ENCODE measurements around the gene AMDHD1.

Gene AMDHD1

GRCh38 chr12:95978774-95979173, 35.6 kb downstream of the AMDHD1 start:
- no peak for DNase-seq (ENCODE audit: low read depth, low spot score)
- in situ Hi-C loops (cut with HindIII; ENCODE audit: low sequenced_read_pairs), result no loop called here
- H3K4me3 ChIP-seq (ENCODE audit: low read depth, low read length), result no peak overlapping the region
- TF ChIP-seq, protein P1, sequence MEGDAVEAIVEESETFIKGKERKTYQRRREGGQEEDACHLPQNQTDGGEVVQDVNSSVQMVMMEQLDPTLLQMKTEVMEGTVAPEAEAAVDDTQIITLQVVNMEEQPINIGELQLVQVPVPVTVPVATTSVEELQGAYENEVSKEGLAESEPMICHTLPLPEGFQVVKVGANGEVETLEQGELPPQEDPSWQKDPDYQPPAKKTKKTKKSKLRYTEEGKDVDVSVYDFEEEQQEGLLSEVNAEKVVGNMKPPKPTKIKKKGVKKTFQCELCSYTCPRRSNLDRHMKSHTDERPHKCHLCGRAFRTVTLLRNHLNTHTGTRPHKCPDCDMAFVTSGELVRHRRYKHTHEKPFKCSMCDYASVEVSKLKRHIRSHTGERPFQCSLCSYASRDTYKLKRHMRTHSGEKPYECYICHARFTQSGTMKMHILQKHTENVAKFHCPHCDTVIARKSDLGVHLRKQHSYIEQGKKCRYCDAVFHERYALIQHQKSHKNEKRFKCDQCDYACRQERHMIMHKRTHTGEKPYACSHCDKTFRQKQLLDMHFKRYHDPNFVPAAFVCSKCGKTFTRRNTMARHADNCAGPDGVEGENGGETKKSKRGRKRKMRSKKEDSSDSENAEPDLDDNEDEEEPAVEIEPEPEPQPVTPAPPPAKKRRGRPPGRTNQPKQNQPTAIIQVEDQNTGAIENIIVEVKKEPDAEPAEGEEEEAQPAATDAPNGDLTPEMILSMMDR (IDR thresholded peaks at IDR 0.05; ENCODE audit: low read depth, low read length), result no peak

DNA sequence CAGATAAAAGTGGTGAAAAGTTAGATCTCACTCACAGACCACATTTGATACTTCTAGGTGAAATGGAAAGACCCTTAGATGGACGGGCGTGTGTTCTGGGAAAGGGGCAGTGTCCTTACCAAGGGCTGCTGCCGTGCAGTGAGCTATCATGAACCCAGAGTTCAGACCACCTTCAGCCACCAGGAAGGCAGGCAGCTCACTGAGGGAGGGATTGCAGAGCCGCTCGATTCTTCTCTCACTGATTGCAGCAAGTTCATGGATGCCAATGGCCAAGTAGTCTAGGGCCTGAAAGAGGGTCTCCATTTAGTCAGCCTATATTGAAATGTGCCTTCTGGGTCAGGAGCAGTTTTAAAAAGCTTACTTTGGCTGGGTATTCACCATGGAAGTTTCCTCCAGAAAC, 37.3 kb downstream of the AMDHD1 start:
- in situ Hi-C loops (cut with HindIII; ENCODE audit: low sequenced_read_pairs), result no loop called here
- TF ChIP-seq, protein P1 (IDR thresholded peaks at IDR 0.05; ENCODE audit: low read depth, low read length), result no peak
- no peak overlapping the region for H3K4me3 ChIP-seq (ENCODE audit: low read depth, low read length)
- no peak for DNase-seq (ENCODE audit: low read depth, low spot score)

GRCh38 chr12:95982602-95983001, 39.5 kb downstream of the AMDHD1 start:
- TF ChIP-seq, protein P1 (IDR thresholded peaks at IDR 0.05; ENCODE audit: low read depth, low read length), result no peak
- no peak for DNase-seq (ENCODE audit: low read depth, low spot score)
- in situ Hi-C loops (cut with HindIII; ENCODE audit: low sequenced_read_pairs), result no loop called here
- H3K4me3 ChIP-seq (ENCODE audit: low read depth, low read length), result no peak overlapping the region

- in situ Hi-C loops (cut with HindIII; ENCODE audit: low sequenced_read_pairs), result no loop called here
- TF ChIP-seq, protein P1 (IDR thresholded peaks at IDR 0.05; ENCODE audit: low read depth, low read length), result no peak
- no peak overlapping the region for H3K4me3 ChIP-seq (ENCODE audit: low read depth, low read length)
- DNase-seq (ENCODE audit: low read depth, low spot score), result no peak
Measured at GRCh38 chr12:95984682-95985081, 41.6 kb downstream of the AMDHD1 start.

GRCh38 chr12:95986635-95987570, 43.8 kb downstream of the AMDHD1 start:
- DNase-seq (ENCODE audit: low read depth, low spot score), result no peak
- TF ChIP-seq, protein P1 (IDR thresholded peaks at IDR 0.05; ENCODE audit: low read depth, low read length), result no peak
- in situ Hi-C loops (cut with HindIII; ENCODE audit: low sequenced_read_pairs), result no loop called here
- H3K4me3 ChIP-seq (ENCODE audit: low read depth, low read length), result no peak overlapping the region

GRCh38 chr12:95988506-95989275, 45.6 kb downstream of the AMDHD1 start:
- no peak overlapping the region for H3K4me3 ChIP-seq (ENCODE audit: low read depth, low read length)
- in situ Hi-C loops (cut with HindIII; ENCODE audit: low sequenced_read_pairs), result no loop called here
- TF ChIP-seq, protein P1 (IDR thresholded peaks at IDR 0.05; ENCODE audit: low read depth, low read length), result no peak
- DNase-seq (ENCODE audit: low read depth, low spot score), result no peak

Data from astrocyte of the spinal cord (primary cell).